ENCODE measurements around the gene PPARD. TPM values are rescaled to one million over a fixed set of nuclear protein-coding genes. Genes with fewer than 3 reads are reported as not detected.

Gene PPARD
- total RNA-seq, 1 donor from 2014 or later: 15.1 TPM

DNA sequence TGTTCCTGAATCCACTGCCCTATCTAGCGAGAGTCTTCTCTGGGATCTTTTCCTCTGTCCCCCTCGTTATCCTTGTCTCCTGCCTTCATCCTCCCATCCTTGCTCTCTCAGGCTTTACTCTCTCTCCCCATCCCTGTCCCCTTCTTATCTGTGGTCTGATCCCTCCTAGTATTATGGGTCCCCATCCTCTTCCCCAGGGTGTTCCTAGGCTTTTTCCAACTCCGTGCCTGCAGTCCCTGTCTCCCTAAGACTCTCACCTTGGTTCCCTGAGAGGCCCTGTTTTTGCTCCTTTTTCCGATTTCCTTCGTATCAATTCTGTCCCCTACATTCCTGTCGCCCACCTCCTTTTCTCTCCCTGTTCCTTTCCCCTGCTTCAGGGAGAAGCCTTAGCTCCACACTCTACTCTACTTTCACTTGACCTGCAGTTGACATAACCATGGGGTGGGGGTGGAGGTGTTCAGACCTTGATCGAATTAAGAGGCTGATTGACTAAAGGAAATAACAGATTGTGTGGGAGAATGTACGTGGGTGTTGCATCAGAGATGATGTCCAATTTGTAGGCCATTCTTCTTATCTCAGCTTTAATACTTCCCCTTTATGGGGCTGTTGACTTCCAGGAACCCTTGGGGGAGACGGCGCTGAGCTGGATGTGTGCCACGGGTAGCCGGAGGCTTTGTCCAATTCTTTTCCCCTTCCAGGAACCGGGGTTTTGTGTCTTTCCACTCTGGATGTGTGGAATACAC lies 905 bp downstream of the PPARD start:
- DNase-seq: peak; percentile 67
- intact Hi-C loops (cut with micrococcal nuclease): loop anchor here (5.0 kb wide), 1 partner anchor 104 kb away; no protein-coding TSS in a partner anchor
- ATAC-seq: no peak

DNA sequence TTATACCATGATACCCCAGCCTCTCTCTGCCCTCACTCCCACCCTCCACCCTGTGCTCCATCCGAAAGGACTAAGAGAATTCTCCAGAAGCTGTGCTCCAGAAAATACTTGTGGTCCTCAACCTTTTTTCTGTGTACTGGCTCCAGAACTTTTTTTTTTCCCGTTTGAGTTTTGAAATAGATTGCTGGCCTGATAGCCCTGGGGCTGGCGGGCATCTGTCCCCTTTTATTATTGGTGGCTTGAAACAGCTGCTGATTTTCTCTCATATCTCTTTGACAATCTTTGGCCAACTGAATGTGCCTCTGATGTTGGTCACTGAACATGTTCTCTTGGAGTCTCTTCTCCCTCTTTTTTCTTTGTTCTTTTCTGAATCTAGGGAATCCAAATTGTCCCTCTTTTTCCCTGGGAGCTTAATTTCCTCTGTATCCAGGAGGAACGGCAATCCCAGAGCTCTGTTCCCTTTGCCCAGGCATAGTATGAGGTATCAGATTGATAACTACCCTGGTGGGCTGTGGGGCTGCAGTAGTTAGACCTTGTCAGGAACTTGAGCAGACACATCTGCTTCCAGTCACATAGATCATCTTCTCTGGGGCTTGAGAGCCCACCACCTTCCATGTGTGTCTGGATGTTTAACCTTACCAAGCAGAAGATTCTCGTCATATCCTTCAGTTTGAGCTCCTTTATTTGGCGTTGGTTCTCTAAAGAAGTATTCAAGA lies 1.6 kb downstream of the PPARD start:
- ATAC-seq: no peak
- intact Hi-C loops (cut with micrococcal nuclease): loop anchor here (5.0 kb wide), 1 partner anchor 103 kb away; no protein-coding TSS in a partner anchor
- DNase-seq: no peak

GRCh38 chr6:35351422-35351821 lies 9.1 kb downstream of the PPARD start:
- intact Hi-C loops (cut with micrococcal nuclease): no loop called here

DNA sequence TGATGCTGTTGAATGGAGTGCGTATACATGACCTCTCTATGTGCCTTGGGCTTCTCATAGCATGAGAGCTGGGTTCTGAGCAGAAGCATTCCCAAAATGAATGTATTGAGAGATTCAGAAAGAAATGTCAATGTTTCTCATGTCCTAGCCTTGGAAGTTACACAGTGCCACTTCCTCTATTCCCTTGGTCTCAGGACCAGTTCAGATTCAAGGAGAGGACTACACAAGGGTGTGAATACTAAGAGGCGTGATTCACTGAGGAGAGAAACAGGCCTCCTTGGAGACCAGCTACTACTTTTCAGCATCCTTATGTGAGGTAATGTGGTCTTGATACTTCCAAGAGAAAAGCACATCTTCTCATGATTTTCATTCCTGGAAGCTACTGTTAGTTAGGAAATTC lies 10.4 kb downstream of the PPARD start:
- DNase-seq: no peak
- ATAC-seq: no peak
- intact Hi-C loops (cut with micrococcal nuclease): no loop called here

More at GRCh38 chr6:35351422-35351821, 9.1 kb downstream of the PPARD start:
- ATAC-seq (no peak), DNase-seq (no peak)

- DNase-seq (no peak), ATAC-seq (no peak)
Measured at GRCh38 chr6:35354361-35355135, 12.2 kb downstream of the PPARD start.

GRCh38 chr6:35356391-35356790 lies 14.0 kb downstream of the PPARD start:
- ATAC-seq: no peak
- intact Hi-C loops (cut with micrococcal nuclease): no loop called here
- DNase-seq: no peak

More at GRCh38 chr6:35354361-35355135, 12.2 kb downstream of the PPARD start:
- intact Hi-C loops (cut with micrococcal nuclease): no loop called here

GRCh38 chr6:35357677-35358076 lies 15.3 kb downstream of the PPARD start:
- DNase-seq (no peak), ATAC-seq (no peak)
- intact Hi-C loops (cut with micrococcal nuclease): no loop called here

GRCh38 chr6:35358086-35358485 lies 15.7 kb downstream of the PPARD start:
- DNase-seq (no peak), ATAC-seq (no peak)
- intact Hi-C loops (cut with micrococcal nuclease): no loop called here

- ATAC-seq: no peak
- DNase-seq: no peak
- intact Hi-C loops (cut with micrococcal nuclease): no loop called here
Measured at GRCh38 chr6:35359346-35359743, 17.0 kb downstream of the PPARD start.

- intact Hi-C loops (cut with micrococcal nuclease): no loop called here
- ATAC-seq (peak; percentile 67), DNase-seq (peak; percentile 42)
Measured at GRCh38 chr6:35359744-35360348, 17.5 kb downstream of the PPARD start.

DNA sequence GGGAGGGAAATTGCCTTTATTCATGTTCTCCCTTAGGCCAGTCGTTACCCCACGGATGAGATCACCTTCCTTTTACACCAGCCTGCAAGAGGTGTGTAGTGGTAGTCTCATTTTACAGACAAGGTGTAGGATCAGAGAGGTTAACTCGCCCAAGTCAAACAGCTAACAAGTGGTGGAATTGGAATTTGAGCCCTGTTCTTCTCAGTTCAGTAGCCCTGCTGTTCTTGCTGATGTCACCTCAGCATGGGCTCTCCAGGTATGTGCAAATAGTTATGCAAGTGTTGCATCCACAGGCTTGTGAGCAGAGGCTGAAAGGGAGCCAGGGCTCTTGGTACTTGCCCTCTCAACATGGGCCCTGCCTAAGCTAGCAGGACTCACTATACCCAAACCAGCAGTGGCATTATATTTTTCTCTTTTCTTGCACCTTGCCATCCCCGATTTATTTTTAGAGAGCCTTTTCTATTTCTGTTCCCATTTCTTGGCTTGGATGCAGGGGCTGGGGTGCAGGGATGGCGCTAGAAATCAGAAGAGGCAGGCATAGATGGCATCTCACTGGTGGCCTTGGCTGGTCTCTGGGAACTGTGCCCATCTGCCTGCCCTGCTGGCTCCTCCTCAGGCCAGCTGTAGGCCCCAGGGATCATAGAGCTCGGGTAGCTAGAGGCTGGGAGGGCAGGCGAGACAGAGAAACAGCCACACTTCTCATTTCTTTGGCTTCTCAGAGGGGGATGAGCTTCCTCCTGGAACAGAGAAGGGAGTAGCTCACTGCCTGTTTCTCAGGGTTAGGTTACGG lies 18.2 kb downstream of the PPARD start:
- DNase-seq: peak; percentile 71
- peak; percentile 83 for ATAC-seq

DNA sequence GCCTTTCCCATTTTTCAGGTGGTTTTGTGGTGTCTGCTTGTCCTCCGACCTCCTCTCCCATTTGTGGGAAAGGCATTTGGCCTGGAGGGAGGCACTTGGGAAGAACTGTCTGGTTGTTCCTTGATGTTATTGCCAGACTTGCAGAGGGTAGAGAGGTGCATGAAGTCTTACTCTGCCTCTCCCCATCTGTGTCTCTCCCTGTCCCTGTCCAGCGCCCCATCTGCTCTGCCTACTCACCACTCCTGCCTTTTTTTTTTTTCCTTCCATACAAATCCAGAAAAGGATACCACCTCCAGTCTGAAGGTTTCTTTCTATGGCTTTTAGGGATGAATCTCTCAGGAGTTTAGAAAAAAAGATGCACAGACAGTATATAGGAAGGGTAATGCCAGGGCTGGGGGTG lies 19.8 kb downstream of the PPARD start:
- no peak for DNase-seq
- intact Hi-C loops (cut with micrococcal nuclease): no loop called here
- no peak for ATAC-seq

More for the DNA sequence above, 18.2 kb downstream of the PPARD start:
- intact Hi-C loops (cut with micrococcal nuclease): no loop called here

- intact Hi-C loops (cut with micrococcal nuclease): no loop called here
- peak; percentile 39 for DNase-seq
- peak; percentile 49 for ATAC-seq
Measured at GRCh38 chr6:35363293-35363750, 21.0 kb downstream of the PPARD start.

- no peak for ATAC-seq
- intact Hi-C loops (cut with micrococcal nuclease): no loop called here
- no peak for DNase-seq
Measured at GRCh38 chr6:35365594-35366203, 23.3 kb downstream of the PPARD start.

- no peak for ATAC-seq
- intact Hi-C loops (cut with micrococcal nuclease): no loop called here
- DNase-seq: no peak
Measured at GRCh38 chr6:35366204-35366596, 23.8 kb downstream of the PPARD start.

DNA sequence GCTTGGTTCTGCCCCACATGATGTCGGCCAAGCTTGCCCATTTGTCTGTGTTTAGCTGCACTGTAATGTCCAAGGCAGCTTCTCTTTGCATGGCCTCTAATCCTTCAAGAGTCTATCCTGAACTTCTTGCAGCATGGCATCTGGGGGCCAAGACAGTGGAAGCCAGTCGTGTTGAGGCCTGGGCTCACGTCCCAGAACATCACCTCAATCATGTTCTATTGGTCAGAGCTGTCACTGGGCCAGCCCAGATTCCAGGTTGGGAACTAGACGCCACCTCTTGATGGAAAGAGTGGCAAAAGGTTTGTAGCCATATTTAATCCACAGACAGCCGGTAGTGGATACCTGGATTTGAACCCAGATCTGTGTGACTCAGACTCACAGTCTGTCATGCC lies 25.3 kb downstream of the PPARD start:
- ATAC-seq (no peak), DNase-seq (no peak)
- intact Hi-C loops (cut with micrococcal nuclease): no loop called here

DNA sequence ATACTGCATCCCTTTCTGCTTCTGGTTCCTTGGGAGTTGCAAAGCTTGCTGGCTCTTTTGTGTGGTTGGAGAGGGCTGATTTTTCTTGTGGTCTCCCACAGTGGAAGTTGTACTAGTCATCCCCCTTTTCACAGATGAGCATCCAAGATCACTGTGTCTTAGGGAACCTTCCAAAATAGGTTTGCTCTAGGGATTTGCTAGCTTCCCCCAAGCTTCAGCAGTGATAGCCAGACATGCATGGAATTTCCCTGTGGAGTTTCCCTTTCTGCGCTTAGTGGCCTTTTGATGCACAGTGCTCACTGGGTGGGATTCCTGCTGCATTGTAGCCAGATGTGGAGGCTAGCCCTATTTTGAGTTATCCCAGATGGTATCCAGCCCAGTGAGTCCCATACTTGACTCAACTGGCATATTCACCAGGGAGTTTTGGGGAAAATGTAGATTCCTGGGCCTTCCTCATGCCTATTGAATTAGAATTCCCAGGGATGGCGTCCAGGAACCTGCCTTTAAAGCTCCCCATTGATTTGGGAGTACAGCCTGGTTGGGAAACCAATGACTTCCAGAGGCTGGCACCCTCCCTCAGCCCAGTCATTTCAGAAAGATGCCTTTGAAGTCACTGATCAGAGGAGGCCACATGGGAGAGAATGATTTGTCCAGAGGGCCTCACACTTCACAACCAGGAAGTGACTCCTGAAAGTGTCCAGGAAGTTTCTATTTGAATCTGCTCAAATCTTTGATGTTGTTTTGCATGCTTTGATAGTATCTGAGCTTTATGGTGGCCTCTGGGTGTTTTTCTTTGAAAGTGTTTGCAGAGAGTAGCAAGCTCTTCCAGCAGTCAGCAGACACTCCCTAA lies 25.9 kb downstream of the PPARD start:
- intact Hi-C loops (cut with micrococcal nuclease): no loop called here
- ATAC-seq (no peak), DNase-seq (no peak)

Measured in left ventricle myocardium superior (tissue), 1 donor.